Fibroblast of lung (primary cell): Measurements from ENCODE around the gene PIK3C2G. TPM values are rescaled to one million over a fixed set of nuclear protein-coding genes. Genes with fewer than 3 reads are reported as not detected.

ENCODE experiments used
- DNase-seq, 2 donors: peaks; one replicate each; pipeline versions ENCODE4 v3.0.0 to v3.0.0-alpha.2; 2010; ENCODE audit warnings: low read depth in 2 of 2
- H2AFZ ChIP-seq: 2 replicates; pipeline ENCODE4 v1.5.1; 2012; ENCODE audit warnings: low read length, control low read depth, inconsistent platforms
- H3K27ac ChIP-seq: 2 replicates; pipeline ENCODE4 v1.5.1; 2011; ENCODE audit warnings: low read length, control low read depth; ENCODE audit not compliant: insufficient read depth
- H3K27me3 ChIP-seq: 2 replicates; pipeline ENCODE4 v1.5.1; 2011; ENCODE audit warnings: mild to moderate bottlenecking, low read length; ENCODE audit not compliant: control insufficient read depth, insufficient read depth
- H3K36me3 ChIP-seq: 2 replicates; pipeline ENCODE4 v1.5.1; 2011; ENCODE audit warnings: low read length; ENCODE audit not compliant: control insufficient read depth, insufficient read depth
- H3K4me1 ChIP-seq: 2 replicates; pipeline ENCODE4 v1.5.1; 2011; ENCODE audit warnings: low read length; ENCODE audit not compliant: control insufficient read depth, insufficient read depth; ENCODE audit errors: extremely low read depth
- H3K4me2 ChIP-seq: 2 replicates; pipeline ENCODE4 v1.5.1; 2011; ENCODE audit warnings: low read length, control low read depth; ENCODE audit not compliant: insufficient read depth; ENCODE audit errors: extremely low read depth
- H3K4me3 ChIP-seq, 4 experiments: fragments of 200-600 bp in 1 of 4; sonication (generic) in 1 of 4; replicated peaks in 1 of 4; 2 replicates each; pipeline ENCODE4 v1.5.1; 2011 to 2016; ENCODE audit warnings: low read length in 4 of 4, low read depth in 3 of 4, mild to moderate bottlenecking in 3 of 4, control low read depth in 2 of 4, inconsistent platforms in 1 of 4, mixed read lengths in 1 of 4; ENCODE audit not compliant: insufficient read depth in 1 of 4; ENCODE audit errors: control extremely low read depth in 1 of 4
- H3K79me2 ChIP-seq: 2 replicates; pipeline ENCODE4 v1.5.1; 2012; ENCODE audit warnings: mild to moderate bottlenecking, low read length, inconsistent platforms; ENCODE audit not compliant: control insufficient read depth, insufficient read depth
- H3K9ac ChIP-seq: 2 replicates; pipeline ENCODE4 v1.5.1; 2011; ENCODE audit warnings: mild to moderate bottlenecking, low read length, control low read depth; ENCODE audit not compliant: insufficient read depth
- H3K9me3 ChIP-seq: 2 replicates; pipeline ENCODE4 v1.5.1; 2012; ENCODE audit warnings: low read depth, low read length; ENCODE audit not compliant: control insufficient read depth, insufficient read depth
- H4K20me1 ChIP-seq: 2 replicates; pipeline ENCODE4 v1.5.1; 2011; ENCODE audit warnings: low read length; ENCODE audit not compliant: control insufficient read depth, insufficient read depth; ENCODE audit errors: extremely low read depth
- CTCF ChIP-seq, 2 donors: IDR thresholded peaks in 1 of 2; conservative IDR thresholded peaks in 1 of 2; 1 replicate in 1 of 2; 2 replicates in 1 of 2; pipeline ENCODE4 v1.5.1; 2011 to 2012; ENCODE audit warnings: low read length in 2 of 2, control low read depth in 1 of 2, inconsistent platforms in 1 of 2, low read depth in 1 of 2, mild to moderate bottlenecking in 1 of 2
- EZH2 ChIP-seq: IDR thresholded peaks from 2 replicates; pipeline ENCODE4 v1.5.1; 2012; ENCODE audit warnings: low read length, control low read depth, mild to moderate bottlenecking; ENCODE audit errors: missing control alignments
- polyA plus RNA-seq, 2 donors: library from polyadenylated mRNA; depleted of rRNA in 1 of 2; stranded (reverse) in 1 of 2; unstranded in 1 of 2; fragments of >200 nt; gene quantifications; 2 replicates each; pipeline ENCODE4 v1.2.1, GENCODE V29; 2011 to 2012; ENCODE audit warnings: missing spikeins in 1 of 2
- total RNA-seq: library from RNA; depleted of rRNA; stranded (reverse); fragments of >200 nt; gene quantifications from 2 replicates; pipeline ENCODE4 v1.2.1, GENCODE V29; 2014

The PIK3C2G gene
- total and polyA plus RNA-seq, 2 donors (not counting 1 experiment from before 2014, with no cell fraction given), result not detected

- H3K4me1 ChIP-seq, result peaks cover 3% of the 10 kb centered on the region
- H3K27ac ChIP-seq, result no peak overlapping the region
- H3K4me2 ChIP-seq, result no peak overlapping the region
- H4K20me1 ChIP-seq, result no peaks in the 10 kb centered on the region
- no peak overlapping the region for H3K4me3 ChIP-seq
- H3K9me3 ChIP-seq, result no peaks in the 10 kb centered on the region
- no peaks in the 10 kb centered on the region for H3K36me3 ChIP-seq
- no peak overlapping the region for H2AFZ ChIP-seq
- H3K27me3 ChIP-seq, result no peaks in the 10 kb centered on the region
- no peak overlapping the region for H3K9ac ChIP-seq
- TF ChIP-seq CTCF (conservative IDR thresholded peaks at IDR 0.05 in 1 of 2, IDR thresholded peaks at IDR 0.05 in 1 of 2; ENCODE audit: low read depth in 1 of 2, low read length in 2 of 2) (no peak), EZH2 (no peak)
- DNase-seq, result no peak
- no peaks in the 10 kb centered on the region for H3K79me2 ChIP-seq
Observed at GRCh38 chr12:18327036-18327435, 65.7 kb downstream of the PIK3C2G start.

- Histone ChIP-seq H3K27ac (no peak overlapping the region), H3K4me1 (no peaks in the 10 kb centered on the region), H3K4me2 (no peak overlapping the region), H3K4me3 (no peak overlapping the region), H3K79me2 (no peaks in the 10 kb centered on the region), H3K36me3 (no peaks in the 10 kb centered on the region), H4K20me1 (no peaks in the 10 kb centered on the region), H3K27me3 (no peaks in the 10 kb centered on the region), H2AFZ (no peak overlapping the region), H3K9ac (no peak overlapping the region), H3K9me3 (no peaks in the 10 kb centered on the region)
- no peak for TF ChIP-seq CTCF (conservative IDR thresholded peaks at IDR 0.05 in 1 of 2, IDR thresholded peaks at IDR 0.05 in 1 of 2; ENCODE audit: low read depth in 1 of 2, low read length in 2 of 2)
- TF ChIP-seq EZH2, result no peak
- DNase-seq, result no peak
Observed at GRCh38 chr12:18332173-18332572, 70.9 kb downstream of the PIK3C2G start.

- TF ChIP-seq CTCF (conservative IDR thresholded peaks at IDR 0.05 in 1 of 2, IDR thresholded peaks at IDR 0.05 in 1 of 2; ENCODE audit: low read depth in 1 of 2, low read length in 2 of 2) (no peak), EZH2 (no peak)
- no peaks in the 10 kb centered on the region for H3K79me2 ChIP-seq
Observed at GRCh38 chr12:18339633-18340032, 78.3 kb downstream of the PIK3C2G start.

More at GRCh38 chr12:18339633-18340032, 78.3 kb downstream of the PIK3C2G start:
- Histone ChIP-seq H3K4me3 (no peak overlapping the region), H3K9me3 (no peaks in the 10 kb centered on the region), H2AFZ (no peak overlapping the region), H3K9ac (no peak overlapping the region), H4K20me1 (no peaks in the 10 kb centered on the region), H3K36me3 (no peaks in the 10 kb centered on the region), H3K4me2 (no peak overlapping the region), H3K27ac (no peak overlapping the region), H3K4me1 (no peaks in the 10 kb centered on the region), H3K27me3 (no peaks in the 10 kb centered on the region)
- no peak for DNase-seq
